ENCODE measurements around the gene RPS4Y1.
"Not testable (repeated sequence)": the region's sequence is repeated elsewhere in the genome, so short reads cannot be mapped to it uniquely, and the experiment has no call there.

Gene RPS4Y1

DNA sequence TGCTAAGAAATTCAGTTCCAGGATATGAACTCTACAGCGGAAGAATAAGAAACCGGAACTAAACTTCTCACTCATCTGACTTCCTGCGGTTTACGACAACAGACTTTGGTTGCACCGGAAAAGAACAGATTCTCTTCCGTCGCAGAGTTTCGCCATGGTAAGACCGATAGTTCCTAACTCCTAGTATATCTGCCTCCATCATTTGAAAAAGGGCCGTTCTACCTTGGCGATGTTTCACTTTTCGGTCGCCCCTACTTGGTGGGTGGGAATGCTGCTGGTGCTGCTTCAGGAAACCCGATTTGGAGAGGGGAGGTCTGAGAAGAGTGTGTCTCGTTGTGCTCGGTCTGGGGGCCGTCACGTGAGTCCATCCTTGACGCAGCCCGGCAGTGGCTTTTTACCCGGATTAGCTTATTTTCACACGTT, at the start of gene RPS4Y1:
TSS of gene RPS4Y1 (plus strand) at position 132 of the 423 bp plus-strand sequence. CDS start at position 155, 23 bp downstream.
- peak; percentile 10 to 16 for DNase-seq (ENCODE audit: low read depth in 1 of 2, low spot score in 1 of 2)

GRCh38 chrY:2796977-2797523, 44.4 kb upstream of the RPS4Y1 start:
- DNase-seq (ENCODE audit: low read depth in 1 of 2, low spot score in 1 of 2): no peak

DNA sequence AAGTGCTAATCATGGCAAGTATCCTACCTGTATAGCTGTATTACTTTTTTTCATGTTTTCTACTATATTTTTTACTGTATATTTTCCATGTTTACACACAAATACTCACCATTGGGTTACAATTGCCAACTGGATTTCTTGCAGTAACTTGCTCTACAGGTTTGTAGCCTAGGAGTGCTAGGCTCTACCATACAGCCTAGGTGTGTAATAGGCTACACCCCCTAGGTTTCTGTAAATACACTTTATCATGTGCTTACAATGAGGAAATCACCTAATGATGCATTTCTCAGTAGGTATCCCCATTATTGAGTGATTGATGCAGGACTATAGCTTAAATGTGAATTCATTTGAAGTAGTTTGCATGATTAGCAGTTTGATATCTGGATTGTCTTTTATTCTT, 43.4 kb upstream of the RPS4Y1 start:
- DNase-seq (ENCODE audit: low read depth in 1 of 2, low spot score in 1 of 2): no peak

- DNase-seq (ENCODE audit: low read depth in 1 of 2, low spot score in 1 of 2): no peak
These were observed 41.2 kb upstream of the RPS4Y1 start for GRCh38 chrY:2800246-2800645.

- DNase-seq (ENCODE audit: low read depth in 1 of 2, low spot score in 1 of 2): not testable (repeated sequence)
These were observed 24.1 kb upstream of the RPS4Y1 start for GRCh38 chrY:2817146-2817896.

- no peak for DNase-seq (ENCODE audit: low read depth in 1 of 2, low spot score in 1 of 2)
These were observed 16.9 kb upstream of the RPS4Y1 start for GRCh38 chrY:2824471-2824870.

DNA sequence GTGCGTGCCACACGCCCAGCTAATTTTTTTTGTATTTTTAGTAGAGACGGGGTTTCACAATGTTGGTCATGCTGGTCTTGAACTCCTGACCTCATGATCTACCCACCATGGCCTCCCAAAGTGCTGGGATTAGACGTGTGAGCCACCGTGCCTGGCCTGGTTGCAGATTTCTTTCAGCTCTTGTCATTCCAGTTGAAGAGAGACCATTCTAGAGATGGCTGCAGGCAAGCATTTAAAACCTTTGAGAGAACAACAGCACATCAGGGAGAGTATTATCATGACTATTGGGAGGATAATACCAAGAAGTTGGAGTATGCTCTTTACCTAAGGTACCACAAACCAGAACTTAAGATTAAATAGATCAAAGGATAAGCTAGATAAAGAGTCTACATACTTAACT, 12.9 kb upstream of the RPS4Y1 start:
- no peak for DNase-seq (ENCODE audit: low read depth in 1 of 2, low spot score in 1 of 2)

- no peak for DNase-seq (ENCODE audit: low read depth in 1 of 2, low spot score in 1 of 2)
These were observed 6.2 kb upstream of the RPS4Y1 start for GRCh38 chrY:2835230-2835629.

DNA sequence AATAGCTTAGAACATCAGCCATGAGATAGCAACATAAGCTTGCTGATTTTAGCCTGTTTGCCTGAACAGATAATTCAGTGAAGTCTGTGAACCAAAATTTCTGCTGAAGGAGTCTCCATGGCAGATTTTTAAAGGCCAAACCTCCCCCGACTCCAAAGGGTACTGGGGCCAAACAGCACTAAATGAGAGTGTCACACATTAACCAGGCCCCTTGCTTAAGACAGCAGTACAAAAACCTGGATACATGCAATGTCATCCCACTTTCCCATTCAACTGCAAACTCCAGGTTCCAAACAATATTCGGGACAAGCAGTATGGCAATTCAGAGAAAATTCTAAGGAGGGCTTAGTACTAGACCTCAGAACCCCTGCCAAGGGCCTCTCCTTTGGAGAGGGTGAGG, 4.3 kb upstream of the RPS4Y1 start:
- DNase-seq (ENCODE audit: low read depth in 1 of 2, low spot score in 1 of 2): no peak

- DNase-seq (ENCODE audit: low read depth in 1 of 2, low spot score in 1 of 2): no peak
These were observed 3.5 kb upstream of the RPS4Y1 start for GRCh38 chrY:2837932-2838331.

- no peak for DNase-seq (ENCODE audit: low read depth in 1 of 2, low spot score in 1 of 2)
These were observed 5.4 kb downstream of the RPS4Y1 start for GRCh38 chrY:2846791-2847190.

DNA sequence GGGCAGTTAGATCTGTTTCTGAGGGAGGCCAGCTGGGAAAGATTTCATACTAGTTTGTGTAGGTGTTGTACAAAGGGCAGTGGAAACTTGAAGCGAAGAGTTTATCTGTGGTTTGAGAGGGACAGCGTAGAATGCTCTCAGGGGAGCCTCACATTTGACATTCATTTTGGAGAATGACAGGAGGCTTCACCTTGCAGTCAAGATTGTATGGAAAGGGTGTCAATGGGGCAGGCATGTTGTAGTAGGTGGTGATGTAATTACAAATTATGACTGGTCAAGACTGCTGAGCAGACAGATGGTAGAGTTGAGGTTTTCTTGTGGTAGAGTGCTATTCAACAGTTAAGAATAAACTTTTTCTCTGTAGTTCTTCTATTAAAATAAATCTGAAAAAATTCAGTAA, 7.0 kb downstream of the RPS4Y1 start:
- DNase-seq (ENCODE audit: low read depth in 1 of 2, low spot score in 1 of 2): no peak

DNA sequence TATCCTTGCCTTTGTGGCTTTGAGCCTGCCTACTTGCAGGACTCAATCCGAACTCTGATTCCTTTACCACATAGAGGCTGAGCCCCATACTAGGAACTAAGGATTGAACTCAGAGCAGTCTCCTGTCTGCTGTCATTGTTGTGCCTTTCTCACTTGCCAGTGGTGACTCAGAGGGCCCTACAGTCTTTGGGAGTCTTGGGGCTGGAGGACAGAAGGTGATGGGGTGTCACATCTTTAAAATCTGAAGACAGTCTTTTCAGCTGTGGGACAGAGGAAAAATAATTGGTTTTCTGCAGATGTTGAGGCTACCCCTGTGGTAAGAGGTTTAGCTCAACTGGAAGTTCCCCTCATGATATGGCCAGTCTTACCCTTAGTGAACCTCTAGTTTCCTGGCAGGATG, 8.0 kb downstream of the RPS4Y1 start:
- DNase-seq (ENCODE audit: low read depth in 1 of 2, low spot score in 1 of 2): no peak

DNA sequence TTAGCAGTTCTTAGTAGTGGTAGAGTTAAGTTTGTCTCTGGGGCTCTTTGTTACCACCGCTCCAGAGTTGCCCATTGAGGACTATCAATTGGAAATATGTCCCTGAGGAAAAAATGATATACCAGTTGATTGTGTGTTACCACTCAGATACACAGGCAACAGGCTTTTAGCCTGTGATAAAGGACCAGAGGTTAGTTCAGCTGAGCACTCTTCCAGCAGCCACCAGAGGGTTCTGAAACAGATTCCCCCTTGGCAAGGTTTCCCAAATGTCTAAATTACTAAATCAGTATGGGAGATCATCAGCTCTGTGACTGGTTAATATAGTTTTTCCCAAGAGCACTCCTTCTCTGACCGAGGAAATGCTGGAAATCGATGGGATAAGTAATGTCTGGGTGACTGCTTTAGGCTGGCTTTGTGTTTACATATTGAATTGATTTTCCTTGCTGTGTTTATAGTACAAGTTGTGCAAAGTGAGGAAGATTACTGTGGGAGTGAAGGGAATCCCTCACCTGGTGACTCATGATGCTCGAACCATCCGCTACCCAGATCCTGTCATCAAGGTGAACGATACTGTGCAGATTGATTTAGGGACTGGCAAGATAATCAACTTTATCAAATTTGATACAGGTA, 12.9 kb downstream of the RPS4Y1 start:
- DNase-seq (ENCODE audit: low read depth in 1 of 2, low spot score in 1 of 2): no peak

- DNase-seq (ENCODE audit: low read depth in 1 of 2, low spot score in 1 of 2): no peak
These were observed 15.7 kb downstream of the RPS4Y1 start for GRCh38 chrY:2857068-2857467.

GRCh38 chrY:2857686-2858085, 16.3 kb downstream of the RPS4Y1 start:
- no peak for DNase-seq (ENCODE audit: low read depth in 1 of 2, low spot score in 1 of 2)

GRCh38 chrY:2859782-2860181, 18.4 kb downstream of the RPS4Y1 start:
- DNase-seq (ENCODE audit: low read depth in 1 of 2, low spot score in 1 of 2): no peak

DNA sequence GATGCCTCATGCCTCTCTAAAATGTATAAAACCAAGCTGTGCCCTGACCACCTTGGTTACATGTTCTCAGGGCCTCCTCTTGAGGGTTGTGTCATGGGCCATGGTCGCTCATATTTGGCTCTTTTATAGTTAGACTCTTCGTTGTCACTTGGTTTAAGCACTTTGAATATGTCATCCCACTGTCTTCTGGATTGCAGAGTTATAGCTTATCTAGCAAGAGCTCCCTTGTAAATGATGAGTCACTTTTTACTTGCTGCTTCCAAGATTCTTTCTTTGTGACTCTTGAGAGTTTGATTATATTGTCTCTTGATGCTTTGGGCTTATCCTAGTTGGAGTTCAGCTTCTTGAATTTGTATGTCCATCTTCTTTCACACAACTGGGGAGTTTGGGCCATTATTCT, 19.1 kb downstream of the RPS4Y1 start:
- no peak for DNase-seq (ENCODE audit: low read depth in 1 of 2, low spot score in 1 of 2)

DNA sequence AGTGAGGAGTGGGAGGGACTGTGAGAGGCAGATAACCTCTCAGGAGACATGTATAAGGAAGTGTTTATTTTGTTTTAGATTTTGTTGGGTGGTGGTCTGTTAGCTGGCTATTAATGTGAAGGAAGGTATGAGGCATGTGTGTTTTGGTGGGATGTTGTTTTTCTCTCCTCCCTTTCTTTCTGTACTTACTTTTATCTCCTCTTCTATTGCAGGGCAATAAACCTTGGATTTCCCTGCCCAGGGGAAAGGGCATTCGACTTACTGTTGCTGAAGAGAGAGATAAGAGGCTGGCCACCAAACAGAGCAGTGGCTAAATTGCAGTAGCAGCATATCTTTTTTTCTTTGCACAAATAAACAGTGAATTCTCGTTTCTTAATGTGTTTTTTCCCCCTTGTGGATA, 25.2 kb downstream of the RPS4Y1 start:
- no peak for DNase-seq (ENCODE audit: low read depth in 1 of 2, low spot score in 1 of 2)

DNA sequence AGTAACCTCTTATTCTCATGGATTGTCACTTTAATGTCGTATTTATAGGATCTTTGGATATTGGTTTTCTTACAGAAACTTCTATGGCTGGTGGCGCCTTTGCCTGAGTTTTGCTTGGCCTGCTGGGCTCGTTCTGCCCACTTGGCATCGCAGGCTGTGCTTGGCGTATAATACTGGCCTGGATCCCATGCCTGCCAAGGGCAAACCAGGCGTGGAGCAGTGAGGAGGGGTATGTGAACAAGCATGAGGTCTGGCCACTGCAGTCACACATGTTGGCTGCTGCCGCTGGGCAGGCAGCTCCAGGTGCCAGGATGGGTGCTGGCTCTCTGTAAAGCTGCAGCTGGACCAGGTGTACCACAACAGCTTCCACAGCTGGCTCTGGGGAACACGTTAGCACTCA, 26.1 kb downstream of the RPS4Y1 start:
- DNase-seq (ENCODE audit: low read depth in 1 of 2, low spot score in 1 of 2): no peak

DNA sequence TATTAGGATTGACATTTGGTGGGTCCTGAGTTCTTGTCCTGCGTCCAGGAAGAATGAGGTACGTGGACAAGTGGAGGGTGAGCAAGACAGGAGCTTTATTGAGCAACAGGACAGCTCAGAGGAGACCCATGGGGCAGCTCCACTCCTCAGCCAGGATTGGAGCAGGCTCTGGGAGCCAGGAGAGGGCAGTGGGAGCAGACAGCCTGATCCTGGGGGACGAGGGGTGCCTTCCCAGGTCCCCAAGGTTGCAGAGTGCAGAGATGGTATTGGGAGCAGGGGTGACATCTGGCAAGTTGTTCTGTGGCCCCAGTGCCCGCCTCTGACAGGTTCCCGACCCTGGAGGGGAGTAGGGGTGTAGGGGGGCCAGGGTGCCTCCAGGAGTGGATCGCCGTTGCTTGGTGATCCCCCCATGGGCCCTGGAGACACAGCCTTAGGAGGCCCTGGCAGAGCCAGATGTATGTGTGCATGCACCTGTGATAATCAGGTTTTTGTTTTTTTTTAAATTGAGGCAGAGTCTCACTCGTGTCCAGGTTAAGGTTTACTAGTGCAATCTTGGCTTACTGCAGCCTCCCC, 26.7 kb downstream of the RPS4Y1 start:
- DNase-seq (ENCODE audit: low read depth in 1 of 2, low spot score in 1 of 2): no peak

GRCh38 chrY:2872234-2872633, 30.8 kb downstream of the RPS4Y1 start:
- not testable (repeated sequence) for DNase-seq (ENCODE audit: low read depth in 1 of 2, low spot score in 1 of 2)

All from stimulated activated CD4-positive, alpha-beta T cell treated with anti-CD3 and anti-CD28 coated beads, Interleukin-15, amount 100 ng/mL, for 1 hour (primary cell).